Activated CD4-positive, alpha-beta T cell treated with anti-CD3 and anti-CD28 coated beads for 1 hour (primary cell): ENCODE measurements around the gene TNRC6C.
"Not testable (repeated sequence)": the region's sequence is repeated elsewhere in the genome, so short reads cannot be mapped to it uniquely, and the experiment has no call there.

Experiments used
- DNase-seq: peaks from one replicate; pipeline ENCODE4 v3.0.0-alpha.2; 2020

The TNRC6C gene

DNA sequence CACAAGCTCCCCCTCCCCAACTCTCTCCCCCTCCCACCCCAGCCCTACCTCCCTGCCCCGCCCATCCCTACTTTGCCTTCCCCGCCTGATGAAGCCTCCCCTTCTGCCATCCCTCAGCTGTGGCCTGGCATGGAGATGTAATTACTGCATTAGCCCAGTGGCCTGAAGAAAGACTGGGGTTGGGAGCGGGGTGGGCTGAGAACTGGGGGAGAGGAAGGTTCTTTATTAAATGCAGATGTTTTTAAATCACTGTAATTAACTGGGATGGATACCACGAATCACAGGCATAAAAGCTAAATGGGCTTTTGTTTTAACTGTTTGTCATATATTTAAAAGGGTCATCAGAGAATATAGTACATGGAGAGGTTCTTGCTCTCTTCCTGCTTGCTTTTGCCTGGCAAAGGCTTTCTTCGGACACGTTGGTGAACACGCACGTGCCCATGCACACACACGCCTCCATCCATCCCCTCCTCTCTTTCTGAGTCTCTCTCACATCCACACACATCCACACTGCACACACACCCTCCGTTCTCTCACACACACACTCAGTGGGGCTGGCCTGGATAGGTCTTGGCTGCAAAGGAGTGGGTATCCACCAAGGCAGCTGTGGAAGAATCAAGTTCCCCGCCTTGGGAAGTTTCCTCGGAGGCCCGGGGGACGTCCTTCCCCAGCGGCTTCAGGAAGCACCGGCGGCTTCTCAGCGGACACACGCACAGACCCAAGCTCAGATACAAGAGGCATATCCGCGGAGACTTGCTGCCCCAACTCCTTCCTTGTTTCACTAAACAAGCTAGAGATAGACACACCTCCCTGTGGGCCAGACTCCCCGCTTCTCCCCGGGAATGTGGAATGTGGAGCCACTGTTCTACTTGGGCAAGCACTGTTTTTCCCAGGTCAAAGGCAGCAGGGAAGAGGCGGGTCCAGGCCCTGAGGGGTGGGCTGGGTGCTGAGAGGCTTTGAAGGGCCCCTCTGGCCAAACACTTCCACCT is 27.4 kb upstream of the TNRC6C start:
- no peak for DNase-seq

- no peak for DNase-seq
Measured at GRCh38 chr17:77933777-77934398, 24.6 kb upstream of the TNRC6C start.

- no peak for DNase-seq
Measured at GRCh38 chr17:77935121-77935571, 23.4 kb upstream of the TNRC6C start.

GRCh38 chr17:77935744-77936143 is 22.8 kb upstream of the TNRC6C start:
- DNase-seq = not testable (repeated sequence)

GRCh38 chr17:77936881-77937280 is 21.6 kb upstream of the TNRC6C start:
- DNase-seq = no peak

- no peak for DNase-seq
Measured at GRCh38 chr17:77941004-77941403, 17.5 kb upstream of the TNRC6C start.

DNA sequence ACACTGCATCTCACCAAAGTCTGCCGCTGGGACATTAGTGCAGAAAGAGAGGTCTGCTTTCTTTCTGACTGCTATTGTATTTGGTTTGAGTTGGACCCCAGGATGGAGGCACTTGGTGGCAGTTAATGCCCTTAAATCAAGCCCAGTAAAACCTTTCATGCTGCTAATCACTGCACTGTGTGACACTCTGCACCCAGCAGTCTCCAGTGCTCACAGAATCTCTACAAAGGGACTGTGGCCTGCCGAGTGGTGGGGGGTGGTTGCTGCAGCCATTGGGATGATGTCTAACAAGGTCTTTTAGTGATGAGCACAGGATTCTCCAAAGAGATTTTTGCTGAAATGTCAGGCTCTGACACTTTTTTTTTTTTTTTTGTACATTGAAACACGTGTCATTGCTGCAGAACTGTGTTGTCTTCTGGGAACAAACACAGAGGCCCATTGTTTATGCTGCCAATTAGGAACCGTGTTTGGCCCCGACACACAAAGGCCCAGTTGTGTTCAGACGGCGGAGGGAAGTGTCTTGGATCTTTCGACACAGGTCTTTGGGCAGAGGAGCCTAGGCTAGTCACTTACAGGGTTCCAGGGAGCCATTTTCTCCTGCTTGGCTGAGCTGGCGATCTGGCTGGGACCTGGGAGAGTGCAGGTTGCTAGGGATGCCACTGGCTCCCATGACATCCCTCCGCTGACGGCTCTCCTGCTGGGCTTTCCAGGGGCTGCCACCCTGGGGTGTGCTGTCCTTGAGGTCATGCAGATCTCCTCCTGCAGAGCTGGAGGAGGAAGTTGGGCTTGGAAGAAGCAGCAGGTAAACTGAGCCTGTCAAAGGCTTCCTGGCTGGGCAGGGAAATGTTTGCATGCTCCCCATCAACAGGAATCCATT is 16.2 kb upstream of the TNRC6C start:
- DNase-seq = no peak

- no peak for DNase-seq
Measured at GRCh38 chr17:77943971-77944370, 14.5 kb upstream of the TNRC6C start.

DNA sequence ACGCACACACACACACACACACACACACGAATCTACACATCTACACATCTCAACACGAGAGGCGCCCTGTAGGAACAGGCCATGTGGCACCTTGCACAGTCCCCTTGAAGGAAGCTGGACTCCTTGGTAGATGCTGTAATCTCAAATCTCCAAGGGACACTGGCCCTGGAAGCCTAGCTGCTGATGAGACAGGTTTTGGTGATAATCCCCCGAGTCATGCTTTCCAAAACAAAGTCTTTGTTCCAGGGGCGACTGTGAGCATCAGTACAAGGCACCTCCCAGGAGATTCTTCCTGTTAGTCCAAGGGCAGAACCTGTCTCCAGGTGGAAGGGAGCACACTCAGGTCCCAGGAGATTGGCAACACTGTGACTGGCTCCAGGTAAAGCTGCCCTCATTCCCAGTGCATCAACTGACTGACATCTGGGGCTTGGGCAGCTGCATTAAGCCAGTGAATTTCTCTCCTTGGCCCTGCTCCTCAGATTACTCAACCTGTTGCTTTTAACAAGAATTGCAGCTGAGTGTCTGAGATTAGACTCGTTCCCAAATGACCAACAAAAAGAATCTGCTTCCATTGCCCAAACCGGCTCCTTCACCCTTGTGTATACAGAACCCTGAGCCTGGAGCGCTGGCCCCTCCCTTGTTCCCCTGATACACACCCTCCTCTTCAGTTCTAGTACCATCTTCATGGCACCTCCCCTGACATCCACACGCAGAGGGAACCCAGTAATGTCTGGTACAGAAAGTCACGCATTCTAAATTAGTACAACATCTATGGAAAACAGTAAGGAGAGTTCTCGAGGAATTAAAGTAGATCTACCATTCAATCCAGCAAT is 13.9 kb upstream of the TNRC6C start:
- DNase-seq = no peak

DNA sequence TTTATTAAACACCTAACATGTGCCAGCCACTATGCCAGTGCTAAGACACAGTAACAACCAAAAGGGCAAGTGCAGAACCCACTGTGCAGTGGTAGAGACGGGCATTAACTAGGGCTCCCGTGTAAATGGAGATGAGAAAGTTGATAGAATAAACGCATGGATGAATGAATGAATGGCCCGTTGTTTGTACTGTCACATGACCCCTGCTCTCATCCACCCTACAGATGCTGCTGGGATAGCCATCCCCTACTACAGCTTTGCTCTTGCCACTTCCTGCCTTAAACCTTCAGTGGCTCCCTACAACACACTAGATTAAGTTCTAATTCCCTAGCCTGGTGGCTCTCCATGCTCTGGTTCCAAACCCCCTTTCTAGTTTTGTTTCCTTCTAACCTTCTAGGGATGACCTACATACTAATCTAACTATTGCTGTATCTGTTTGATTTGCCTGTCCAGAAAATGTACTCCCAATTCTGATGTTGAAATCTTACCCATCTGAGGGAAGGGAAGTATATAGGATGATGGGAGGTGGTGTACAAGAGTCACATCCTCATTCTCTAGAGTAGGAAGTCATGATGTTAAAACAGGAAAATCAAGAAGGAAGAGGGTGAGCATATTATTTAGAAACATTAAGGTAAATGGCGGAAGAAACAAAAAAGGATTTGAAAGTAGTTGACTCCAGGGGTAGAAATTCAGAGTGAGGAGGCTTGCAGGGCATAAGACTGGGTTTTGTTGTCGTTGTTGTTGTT is 11.4 kb upstream of the TNRC6C start:
- no peak for DNase-seq

- DNase-seq = no peak
Measured at GRCh38 chr17:77948690-77949114, 9.8 kb upstream of the TNRC6C start.

GRCh38 chr17:77951123-77951522 is 7.4 kb upstream of the TNRC6C start:
- no peak for DNase-seq

GRCh38 chr17:77952368-77952767 is 6.1 kb upstream of the TNRC6C start:
- no peak for DNase-seq

GRCh38 chr17:77957235-77957856 is 1.2 kb upstream of the TNRC6C start:
- DNase-seq = no peak

GRCh38 chr17:77958716-77959125 is 218 bp downstream of the TNRC6C start:
- DNase-seq = no peak

- peak; percentile 9 for DNase-seq
Measured at GRCh38 chr17:77959126-77959925, 823 bp downstream of the TNRC6C start.

DNA sequence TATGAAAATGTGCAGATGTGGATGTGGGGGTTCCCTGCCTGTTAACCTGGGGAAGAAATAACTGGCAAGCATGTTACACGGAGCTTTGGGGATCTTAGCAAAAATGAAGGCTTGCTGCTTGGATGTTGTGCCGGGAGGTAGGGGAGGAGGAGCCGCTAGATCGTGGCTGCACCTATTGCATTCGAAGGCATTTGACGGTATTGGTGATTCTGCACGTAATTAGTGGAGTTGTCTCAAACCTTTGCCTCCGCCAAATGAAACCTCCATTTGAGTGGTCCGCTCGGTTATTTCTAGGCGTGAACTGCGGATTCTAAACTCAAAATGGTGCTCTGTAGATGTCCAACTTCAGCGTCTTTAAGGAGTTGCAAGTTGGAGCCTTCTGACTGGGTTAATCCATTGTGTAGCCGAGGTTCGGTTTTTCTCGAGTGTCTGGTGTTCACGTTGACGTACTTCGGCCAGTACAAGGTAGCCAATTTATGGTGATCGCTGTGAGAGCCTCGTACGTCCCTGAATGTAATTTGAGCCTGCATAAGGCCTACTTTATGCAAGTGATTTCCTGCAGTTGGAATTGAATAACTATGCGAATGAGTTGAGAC is 1.5 kb downstream of the TNRC6C start:
- no peak for DNase-seq

GRCh38 chr17:77961741-77962140 is 3.2 kb downstream of the TNRC6C start:
- no peak for DNase-seq

DNA sequence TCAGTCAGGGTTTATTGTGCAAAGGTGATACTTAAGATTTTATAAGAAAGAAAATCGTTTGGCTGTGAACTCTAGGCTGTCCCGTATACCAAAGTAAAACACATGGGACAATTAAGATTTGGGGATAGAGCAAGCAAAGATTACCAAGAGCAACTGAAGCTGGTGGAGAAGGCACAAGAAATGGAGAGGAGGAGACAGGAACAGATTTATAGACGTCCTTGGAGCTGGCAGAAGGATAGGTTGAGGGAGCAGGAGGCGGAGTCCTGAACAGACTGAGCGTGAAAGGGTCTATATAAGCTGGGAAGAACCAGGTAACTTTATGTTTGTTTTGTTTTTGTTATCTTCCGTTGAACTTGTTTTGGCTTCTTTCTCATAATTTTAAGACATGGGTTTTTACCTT is 3.8 kb downstream of the TNRC6C start:
- no peak for DNase-seq

GRCh38 chr17:77963441-77963840 is 4.9 kb downstream of the TNRC6C start:
- DNase-seq = peak; percentile 19
